T-helper 1 cell treated with Interleukin-12 subunit alpha and Interleukin-12 subunit beta and Interleukin-4 antibody, amounts not matched to agents 30 μg/mL and 1 μg/mL, for 36 hours (primary cell): ENCODE results near the gene ADCY2.
"Not testable (repeated sequence)": the region's sequence is repeated elsewhere in the genome, so short reads cannot be mapped to it uniquely, and the experiment has no call there.

Experiments
- H3K27ac Mint-ChIP-seq: one replicate; pipeline ENCODE4 v1.8.0; 2021; ENCODE audit warnings: mild to moderate bottlenecking, mixed read lengths
- H3K27me3 Mint-ChIP-seq: one replicate; pipeline ENCODE4 v1.8.0; 2021; ENCODE audit warnings: low read depth, mixed read lengths
- H3K36me3 Mint-ChIP-seq: one replicate; pipeline ENCODE4 v1.8.0; 2021; ENCODE audit warnings: low read depth, mixed read lengths
- H3K4me1 Mint-ChIP-seq: one replicate; pipeline ENCODE4 v1.8.0; 2021; ENCODE audit warnings: low read depth, mixed read lengths
- H3K4me3 Mint-ChIP-seq: one replicate; pipeline ENCODE4 v1.8.0; 2021; ENCODE audit warnings: mild to moderate bottlenecking, moderate library complexity, mixed read lengths
- H3K9me3 Mint-ChIP-seq: one replicate; pipeline ENCODE4 v1.8.0; 2021; ENCODE audit warnings: mixed read lengths

The ADCY2 gene

GRCh38 chr5:7415587-7416535 is 19.9 kb downstream of the ADCY2 start:
- no peaks in the 10 kb centered on the region for H3K27me3 Mint-ChIP-seq
- peaks cover 4% of the 10 kb centered on the region for H3K9me3 Mint-ChIP-seq
- H3K27ac Mint-ChIP-seq: no peak overlapping the region
- no peaks in the 10 kb centered on the region for H3K4me1 Mint-ChIP-seq
- H3K4me3 Mint-ChIP-seq: no peak overlapping the region
- H3K36me3 Mint-ChIP-seq: no peaks in the 10 kb centered on the region

- H3K36me3 Mint-ChIP-seq: no peaks in the 10 kb centered on the region
- no peaks in the 10 kb centered on the region for H3K4me1 Mint-ChIP-seq
- no peaks in the 10 kb centered on the region for H3K27me3 Mint-ChIP-seq
- no peak overlapping the region for H3K4me3 Mint-ChIP-seq
- peaks cover 4% of the 10 kb centered on the region for H3K9me3 Mint-ChIP-seq
- H3K27ac Mint-ChIP-seq: no peak overlapping the region
Observed at GRCh38 chr5:7418276-7418675, 22.3 kb downstream of the ADCY2 start.

- Mint-ChIP-seq H3K36me3 (no peaks in the 10 kb centered on the region), H3K4me3 (no peak overlapping the region), H3K4me1 (no peaks in the 10 kb centered on the region), H3K27ac (peak overlapping the region; percentile 8), H3K9me3 (peaks cover 4% of the 10 kb centered on the region), H3K27me3 (no peaks in the 10 kb centered on the region)
Observed at GRCh38 chr5:7419367-7419766, 23.4 kb downstream of the ADCY2 start.

GRCh38 chr5:7419846-7420245 is 23.9 kb downstream of the ADCY2 start:
- no peak overlapping the region for H3K4me3 Mint-ChIP-seq
- no peak overlapping the region for H3K27ac Mint-ChIP-seq
- no peaks in the 10 kb centered on the region for H3K36me3 Mint-ChIP-seq
- no peaks in the 10 kb centered on the region for H3K27me3 Mint-ChIP-seq
- H3K4me1 Mint-ChIP-seq: no peaks in the 10 kb centered on the region
- peaks cover 4% of the 10 kb centered on the region for H3K9me3 Mint-ChIP-seq

GRCh38 chr5:7420510-7421280 is 24.8 kb downstream of the ADCY2 start:
- H3K4me3 Mint-ChIP-seq: no peak overlapping the region
- H3K4me1 Mint-ChIP-seq: no peaks in the 10 kb centered on the region
- no peak overlapping the region for H3K27ac Mint-ChIP-seq
- H3K9me3 Mint-ChIP-seq: peaks cover 1% of the 10 kb centered on the region
- no peaks in the 10 kb centered on the region for H3K36me3 Mint-ChIP-seq
- no peaks in the 10 kb centered on the region for H3K27me3 Mint-ChIP-seq

GRCh38 chr5:7422316-7423106 is 26.6 kb downstream of the ADCY2 start:
- no peak overlapping the region for H3K27ac Mint-ChIP-seq
- no peaks in the 10 kb centered on the region for H3K4me1 Mint-ChIP-seq
- no peaks in the 10 kb centered on the region for H3K9me3 Mint-ChIP-seq
- H3K27me3 Mint-ChIP-seq: no peaks in the 10 kb centered on the region
- no peak overlapping the region for H3K4me3 Mint-ChIP-seq
- no peaks in the 10 kb centered on the region for H3K36me3 Mint-ChIP-seq

GRCh38 chr5:7423231-7423630 is 27.3 kb downstream of the ADCY2 start:
- H3K9me3 Mint-ChIP-seq, H3K4me3 Mint-ChIP-seq, H3K27me3 Mint-ChIP-seq: not testable (repeated sequence)

GRCh38 chr5:7425830-7426229 is 29.9 kb downstream of the ADCY2 start:
- Mint-ChIP-seq H3K36me3 (no peaks in the 10 kb centered on the region), H3K9me3 (peaks cover 3% of the 10 kb centered on the region), H3K4me1 (no peaks in the 10 kb centered on the region), H3K27me3 (no peaks in the 10 kb centered on the region), H3K27ac (no peak overlapping the region), H3K4me3 (no peak overlapping the region)

More at GRCh38 chr5:7423231-7423630, 27.3 kb downstream of the ADCY2 start:
- H3K4me1 Mint-ChIP-seq, H3K36me3 Mint-ChIP-seq, H3K27ac Mint-ChIP-seq: not testable (repeated sequence)

- no peaks in the 10 kb centered on the region for H3K4me1 Mint-ChIP-seq
- no peak overlapping the region for H3K4me3 Mint-ChIP-seq
- no peaks in the 10 kb centered on the region for H3K27me3 Mint-ChIP-seq
- H3K36me3 Mint-ChIP-seq: no peaks in the 10 kb centered on the region
- H3K9me3 Mint-ChIP-seq: peaks cover 3% of the 10 kb centered on the region
- no peak overlapping the region for H3K27ac Mint-ChIP-seq
Observed at GRCh38 chr5:7426284-7426683, 30.3 kb downstream of the ADCY2 start.

GRCh38 chr5:7434914-7435313 is 39.0 kb downstream of the ADCY2 start:
- Mint-ChIP-seq H3K9me3 (peaks cover 3% of the 10 kb centered on the region), H3K4me1 (no peaks in the 10 kb centered on the region), H3K27me3 (no peaks in the 10 kb centered on the region), H3K4me3 (no peak overlapping the region), H3K36me3 (no peaks in the 10 kb centered on the region), H3K27ac (no peak overlapping the region)

GRCh38 chr5:7435503-7435902 is 39.6 kb downstream of the ADCY2 start:
- H3K4me1 Mint-ChIP-seq: no peaks in the 10 kb centered on the region
- no peaks in the 10 kb centered on the region for H3K27me3 Mint-ChIP-seq
- H3K9me3 Mint-ChIP-seq: peaks cover 3% of the 10 kb centered on the region
- H3K4me3 Mint-ChIP-seq: no peak overlapping the region
- H3K27ac Mint-ChIP-seq: no peak overlapping the region
- no peaks in the 10 kb centered on the region for H3K36me3 Mint-ChIP-seq

GRCh38 chr5:7436521-7436920 is 40.6 kb downstream of the ADCY2 start:
- no peak overlapping the region for H3K27ac Mint-ChIP-seq
- H3K9me3 Mint-ChIP-seq: peaks cover 3% of the 10 kb centered on the region
- H3K4me1 Mint-ChIP-seq: no peaks in the 10 kb centered on the region
- H3K27me3 Mint-ChIP-seq: no peaks in the 10 kb centered on the region
- no peaks in the 10 kb centered on the region for H3K36me3 Mint-ChIP-seq
- H3K4me3 Mint-ChIP-seq: no peak overlapping the region

GRCh38 chr5:7437836-7438235 is 41.9 kb downstream of the ADCY2 start:
- no peak overlapping the region for H3K4me3 Mint-ChIP-seq
- no peak overlapping the region for H3K27ac Mint-ChIP-seq
- H3K27me3 Mint-ChIP-seq: no peaks in the 10 kb centered on the region
- H3K4me1 Mint-ChIP-seq: no peaks in the 10 kb centered on the region
- peaks cover 3% of the 10 kb centered on the region for H3K9me3 Mint-ChIP-seq
- H3K36me3 Mint-ChIP-seq: no peaks in the 10 kb centered on the region

- H3K27ac Mint-ChIP-seq: no peak overlapping the region
- no peaks in the 10 kb centered on the region for H3K36me3 Mint-ChIP-seq
- no peaks in the 10 kb centered on the region for H3K27me3 Mint-ChIP-seq
- no peaks in the 10 kb centered on the region for H3K9me3 Mint-ChIP-seq
- no peaks in the 10 kb centered on the region for H3K4me1 Mint-ChIP-seq
- no peak overlapping the region for H3K4me3 Mint-ChIP-seq
Observed at GRCh38 chr5:7445068-7445467, 49.1 kb downstream of the ADCY2 start.
